RWPE1 (cell line): Measurements from ENCODE around the gene CSMD2.

Experiments used
- CTCF ChIA-PET: fragments of 350-600 bp; sonication (Branson Sonifier 250); formaldehyde crosslinking; extraction: SDS; loops from one replicate; lab custom pipeline; 2021; lab: Yijun Ruan, JAX
- POLR2A ChIA-PET: fragments of 400-600 bp; formaldehyde crosslinking; extraction: SDS; loops from one replicate; lab custom pipeline; 2020; ENCODE audit warnings: antibody characterized with exemption; ENCODE audit not compliant: low non-redundant PET; lab: Yijun Ruan, JAX
- DNase-seq: peaks from one replicate; pipeline ENCODE4 v3.0.0; 2012; ENCODE audit warnings: low spot score
- H3K27ac ChIP-seq: fragments of 450-650 bp; 2 replicates; pipeline ENCODE4 v1.5.1; 2017
- TF ChIP-seq, protein P1 (sequence below): fragments of 450-650 bp; conservative IDR thresholded peaks from 2 replicates; pipeline ENCODE4 v1.5.1; 2017; ENCODE audit warnings: low read depth, mild to moderate bottlenecking

The CSMD2 gene

GRCh38 chr1:33537885-33538284 is 627.1 kb downstream of the CSMD2 start:
- no peak overlapping the region for H3K27ac ChIP-seq
- CTCF ChIA-PET: no interaction called here
- no peak for DNase-seq
- POLR2A ChIA-PET: no interaction called here
- TF ChIP-seq, protein P1, sequence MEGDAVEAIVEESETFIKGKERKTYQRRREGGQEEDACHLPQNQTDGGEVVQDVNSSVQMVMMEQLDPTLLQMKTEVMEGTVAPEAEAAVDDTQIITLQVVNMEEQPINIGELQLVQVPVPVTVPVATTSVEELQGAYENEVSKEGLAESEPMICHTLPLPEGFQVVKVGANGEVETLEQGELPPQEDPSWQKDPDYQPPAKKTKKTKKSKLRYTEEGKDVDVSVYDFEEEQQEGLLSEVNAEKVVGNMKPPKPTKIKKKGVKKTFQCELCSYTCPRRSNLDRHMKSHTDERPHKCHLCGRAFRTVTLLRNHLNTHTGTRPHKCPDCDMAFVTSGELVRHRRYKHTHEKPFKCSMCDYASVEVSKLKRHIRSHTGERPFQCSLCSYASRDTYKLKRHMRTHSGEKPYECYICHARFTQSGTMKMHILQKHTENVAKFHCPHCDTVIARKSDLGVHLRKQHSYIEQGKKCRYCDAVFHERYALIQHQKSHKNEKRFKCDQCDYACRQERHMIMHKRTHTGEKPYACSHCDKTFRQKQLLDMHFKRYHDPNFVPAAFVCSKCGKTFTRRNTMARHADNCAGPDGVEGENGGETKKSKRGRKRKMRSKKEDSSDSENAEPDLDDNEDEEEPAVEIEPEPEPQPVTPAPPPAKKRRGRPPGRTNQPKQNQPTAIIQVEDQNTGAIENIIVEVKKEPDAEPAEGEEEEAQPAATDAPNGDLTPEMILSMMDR: no peak

GRCh38 chr1:33535334-33535733 is 629.7 kb downstream of the CSMD2 start:
- H3K27ac ChIP-seq: no peak overlapping the region
- TF ChIP-seq, protein P1: no peak
- ChIA-PET CTCF (no interaction called here), POLR2A (no interaction called here)
- DNase-seq: no peak

GRCh38 chr1:33532936-33533335 is 632.1 kb downstream of the CSMD2 start:
- TF ChIP-seq, protein P1: no peak
- POLR2A ChIA-PET: no interaction called here
- no peak overlapping the region for H3K27ac ChIP-seq
- DNase-seq: no peak
- CTCF ChIA-PET: no interaction called here

DNA sequence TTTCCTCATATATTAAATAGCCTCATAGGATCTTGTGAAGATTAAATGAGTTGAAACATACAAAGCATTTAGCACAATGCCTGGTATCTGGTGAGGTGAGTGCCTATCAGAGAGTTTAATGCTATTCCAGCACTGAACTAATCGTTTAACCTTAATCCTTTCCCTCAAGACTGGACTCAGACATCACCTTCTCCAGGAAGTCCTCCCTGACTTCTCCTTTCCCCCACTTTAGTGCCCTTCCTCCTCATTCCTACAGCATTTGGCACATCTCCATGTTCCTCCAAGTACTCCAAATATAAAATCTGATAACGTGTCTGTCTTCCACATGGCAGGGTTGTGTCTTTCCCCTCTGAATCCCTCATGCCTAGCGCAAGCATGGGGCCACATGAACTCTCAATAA is 632.8 kb downstream of the CSMD2 start:
- H3K27ac ChIP-seq: no peak overlapping the region
- ChIA-PET CTCF (no interaction called here), POLR2A (no interaction called here)
- TF ChIP-seq, protein P1: no peak
- no peak for DNase-seq

- no peak overlapping the region for H3K27ac ChIP-seq
- DNase-seq: no peak
- ChIA-PET CTCF (no interaction called here), POLR2A (no interaction called here)
- TF ChIP-seq, protein P1: no peak
Measured at GRCh38 chr1:33529957-33530356, 635.1 kb downstream of the CSMD2 start.

- DNase-seq: no peak
- CTCF ChIA-PET: no interaction called here
Measured at GRCh38 chr1:33527934-33528333, 637.1 kb downstream of the CSMD2 start.

More at GRCh38 chr1:33527934-33528333, 637.1 kb downstream of the CSMD2 start:
- TF ChIP-seq, protein P1: no peak
- H3K27ac ChIP-seq: no peak overlapping the region
- POLR2A ChIA-PET: no interaction called here
